Suprapubic skin (tissue), 4 donors: ENCODE measurements around the gene TOR2A. TPM values are rescaled to one million over a fixed set of nuclear protein-coding genes. Genes with fewer than 3 reads are reported as not detected.
"Not testable (repeated sequence)": the region's sequence is repeated elsewhere in the genome, so short reads cannot be mapped to it uniquely, and the experiment has no call there.

Experiments used
- DNase-seq, 2 donors: peaks; one replicate each; pipeline ENCODE4 v3.0.0-alpha.2; 2019; ENCODE audit warnings: low spot score in 2 of 2
- H3K27ac ChIP-seq: fragments of 200-600 bp; sonication (generic); one replicate; pipeline ENCODE4 v1.5.1; 2019
- H3K27me3 ChIP-seq: fragments of 200-600 bp; sonication (generic); one replicate; pipeline ENCODE4 v1.5.1; 2019
- H3K36me3 ChIP-seq: fragments of 200-600 bp; sonication (generic); one replicate; pipeline ENCODE4 v1.5.1; 2019
- H3K4me1 ChIP-seq: fragments of 200-600 bp; sonication (generic); one replicate; pipeline ENCODE4 v1.5.1; 2019
- H3K4me3 ChIP-seq: fragments of 200-600 bp; sonication (generic); one replicate; pipeline ENCODE4 v1.5.1; 2019; ENCODE audit warnings: mild to moderate bottlenecking
- H3K9me3 ChIP-seq: fragments of 200-600 bp; sonication (generic); one replicate; pipeline ENCODE4 v1.5.1; 2019
- EP300 ChIP-seq: sonication (generic); formaldehyde crosslinking; IDR thresholded peaks from one replicate; pipeline ENCODE4 v1.6.1; 2017; ENCODE audit warnings: antibody characterized with exemption
- POLR2A ChIP-seq, 2 donors: fragments of 450-650 bp; IDR thresholded peaks; one replicate each; pipeline ENCODE4 v1.6.1; 2017; ENCODE audit warnings: antibody characterized with exemption in 2 of 2, mild to moderate bottlenecking in 2 of 2, moderate library complexity in 2 of 2
- POLR2AphosphoS5 ChIP-seq, 3 donors: sonication (generic); formaldehyde crosslinking; IDR thresholded peaks; one replicate each; pipeline ENCODE4 v1.6.1; 2017; ENCODE audit warnings: antibody characterized with exemption in 3 of 3
- WGBS: methylation state at CpG from one replicate; pipeline ENCODE4 v1.1.5; 2018; 5-methylcytosine and 5-hydroxymethylcytosine counted together
- total RNA-seq, 4 donors: library from RNA; depleted of rRNA; stranded (reverse); fragments of >200 nt; gene quantifications; one replicate each; pipeline ENCODE4 v1.1.0, GENCODE V29; 2016
- TF ChIP-seq, protein P1 (sequence below), 2 donors: fragments of 200-600 bp in 1 of 2; fragments of 450-650 bp in 1 of 2; sonication (generic) in 1 of 2; IDR thresholded peaks; one replicate each; pipeline ENCODE4 v1.5.1; 2016 to 2019; ENCODE audit warnings: antibody characterized with exemption in 2 of 2, mild to moderate bottlenecking in 1 of 2, moderate library complexity in 1 of 2

The TOR2A gene
- total RNA-seq, 4 donors from 2014 or later: 16.1 to 24.3 (median 19.3) TPM

- Histone ChIP-seq H3K27me3 (peaks cover 25% of the 10 kb centered on the region), H3K27ac (no peak overlapping the region), H3K9me3 (no peaks in the 10 kb centered on the region), H3K4me3 (no peak overlapping the region), H3K4me1 (peaks cover 32% of the 10 kb centered on the region), H3K36me3 (no peaks in the 10 kb centered on the region)
- no peak for DNase-seq
- TF ChIP-seq, protein P1, sequence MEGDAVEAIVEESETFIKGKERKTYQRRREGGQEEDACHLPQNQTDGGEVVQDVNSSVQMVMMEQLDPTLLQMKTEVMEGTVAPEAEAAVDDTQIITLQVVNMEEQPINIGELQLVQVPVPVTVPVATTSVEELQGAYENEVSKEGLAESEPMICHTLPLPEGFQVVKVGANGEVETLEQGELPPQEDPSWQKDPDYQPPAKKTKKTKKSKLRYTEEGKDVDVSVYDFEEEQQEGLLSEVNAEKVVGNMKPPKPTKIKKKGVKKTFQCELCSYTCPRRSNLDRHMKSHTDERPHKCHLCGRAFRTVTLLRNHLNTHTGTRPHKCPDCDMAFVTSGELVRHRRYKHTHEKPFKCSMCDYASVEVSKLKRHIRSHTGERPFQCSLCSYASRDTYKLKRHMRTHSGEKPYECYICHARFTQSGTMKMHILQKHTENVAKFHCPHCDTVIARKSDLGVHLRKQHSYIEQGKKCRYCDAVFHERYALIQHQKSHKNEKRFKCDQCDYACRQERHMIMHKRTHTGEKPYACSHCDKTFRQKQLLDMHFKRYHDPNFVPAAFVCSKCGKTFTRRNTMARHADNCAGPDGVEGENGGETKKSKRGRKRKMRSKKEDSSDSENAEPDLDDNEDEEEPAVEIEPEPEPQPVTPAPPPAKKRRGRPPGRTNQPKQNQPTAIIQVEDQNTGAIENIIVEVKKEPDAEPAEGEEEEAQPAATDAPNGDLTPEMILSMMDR (IDR thresholded peaks at IDR 0.05): no peak
- TF ChIP-seq POLR2AphosphoS5 (IDR thresholded peaks at IDR 0.05): no peak
- TF ChIP-seq EP300: no peak
- TF ChIP-seq POLR2A (IDR thresholded peaks at IDR 0.05): no peak
- 76% methylated on average over 5 of the region's 5 CpGs for WGBS
Measured at GRCh38 chr9:127758843-127759242, 23.7 kb upstream of the TOR2A start.

GRCh38 chr9:127756776-127757175, 21.7 kb upstream of the TOR2A start:
- not testable (repeated sequence) for H3K9me3 ChIP-seq, H3K36me3 ChIP-seq, H3K4me3 ChIP-seq, DNase-seq, H3K27ac ChIP-seq
- Histone ChIP-seq H3K4me1 (peaks cover 23% of the 10 kb centered on the region), H3K27me3 (peaks cover 34% of the 10 kb centered on the region)
- WGBS: 83% methylated on average over 11 of the region's 11 CpGs

DNA sequence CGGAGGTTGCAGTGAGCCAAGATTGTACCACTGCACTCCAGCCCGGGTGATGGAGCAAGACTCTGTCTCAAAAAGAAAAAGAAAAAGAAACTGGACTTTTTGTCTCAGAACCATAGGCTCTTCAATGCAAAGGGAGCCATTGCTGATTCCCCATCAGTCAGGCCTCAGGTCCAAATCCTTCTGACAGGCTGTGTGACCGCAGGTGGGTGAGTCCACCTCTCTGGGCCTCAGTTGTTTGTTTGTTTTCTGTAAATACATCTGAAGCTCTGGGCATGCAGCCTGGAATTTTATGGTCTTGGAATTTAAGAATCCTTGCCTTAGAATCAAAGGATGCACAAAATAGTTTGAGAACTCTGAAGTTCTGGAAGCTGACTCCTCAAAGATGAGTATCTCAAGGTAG, 21.1 kb upstream of the TOR2A start:
- H3K27ac ChIP-seq: no peak overlapping the region
- TF ChIP-seq POLR2A (IDR thresholded peaks at IDR 0.05) (no peak), EP300 (no peak), POLR2AphosphoS5 (IDR thresholded peaks at IDR 0.05) (no peak)
- TF ChIP-seq, protein P1 (IDR thresholded peaks at IDR 0.05): no peak
- H3K9me3 ChIP-seq: no peaks in the 10 kb centered on the region
- H3K4me3 ChIP-seq: no peak overlapping the region
- DNase-seq: no peak
- peaks cover 17% of the 10 kb centered on the region for H3K4me1 ChIP-seq
- H3K36me3 ChIP-seq: no peaks in the 10 kb centered on the region
- H3K27me3 ChIP-seq: peaks cover 34% of the 10 kb centered on the region
- WGBS: 94% methylated on average over 3 of the region's 3 CpGs

GRCh38 chr9:127755061-127756060, 20.3 kb upstream of the TOR2A start:
- H3K27ac ChIP-seq: no peak overlapping the region
- peaks cover 17% of the 10 kb centered on the region for H3K4me1 ChIP-seq
- no peak for TF ChIP-seq POLR2AphosphoS5 (IDR thresholded peaks at IDR 0.05)
- TF ChIP-seq, protein P1 (IDR thresholded peaks at IDR 0.05): no peak
- no peak for TF ChIP-seq POLR2A (IDR thresholded peaks at IDR 0.05)
- TF ChIP-seq EP300: no peak
- H3K9me3 ChIP-seq: no peaks in the 10 kb centered on the region
- 47% methylated on average over 19 of the region's 61 CpGs for WGBS
- peak overlapping the region; percentile 26 for H3K4me3 ChIP-seq
- H3K27me3 ChIP-seq: peaks cover 34% of the 10 kb centered on the region
- no peak for DNase-seq
- peaks cover 1% of the 10 kb centered on the region for H3K36me3 ChIP-seq

DNA sequence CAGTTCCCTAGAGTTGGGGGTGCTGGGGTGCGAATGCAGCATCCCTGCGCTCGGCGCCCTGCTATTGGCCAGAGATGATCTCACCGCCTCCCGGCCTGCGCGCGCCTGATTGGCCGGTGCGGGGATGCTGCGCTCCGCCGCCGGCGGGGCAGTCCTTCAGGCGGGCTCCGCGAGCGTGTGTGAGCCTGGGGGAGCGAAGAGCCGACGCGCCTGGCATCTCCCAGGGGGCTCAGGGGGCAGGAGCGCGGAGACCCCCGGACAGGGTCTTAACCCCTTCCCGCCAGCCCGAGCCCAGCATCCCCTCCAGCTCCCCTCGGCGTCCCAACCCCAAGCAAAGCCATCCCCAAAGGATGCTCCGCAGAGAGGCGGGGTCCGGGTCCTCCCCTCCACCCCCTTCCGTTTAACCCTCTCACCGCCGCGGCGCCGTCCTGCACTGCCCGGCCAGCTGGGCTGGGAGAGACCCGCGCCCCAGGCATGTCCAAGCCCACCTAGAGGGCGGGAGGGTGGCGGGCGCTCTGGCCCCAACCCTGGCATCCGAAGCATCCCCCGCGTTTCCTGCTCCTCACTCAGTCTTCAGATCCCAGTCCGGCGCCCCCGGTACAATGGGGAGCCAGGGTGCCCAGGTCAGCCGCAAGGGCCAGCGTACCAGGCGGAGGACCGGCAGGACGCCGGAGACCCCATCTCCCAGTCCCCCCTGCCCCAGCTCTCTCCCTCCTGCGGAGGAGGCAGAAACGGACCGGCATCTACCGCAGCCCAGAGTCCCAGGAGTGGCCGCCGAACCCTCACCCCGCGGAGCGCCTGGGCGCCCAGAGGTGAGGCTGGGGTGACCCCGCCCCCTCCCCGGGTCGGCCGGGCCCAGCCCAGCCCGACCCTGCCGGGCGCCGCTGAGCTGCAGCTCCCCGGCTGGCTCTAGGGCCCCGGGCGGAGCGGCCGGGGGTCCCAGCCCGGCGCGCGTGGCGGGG, 19.3 kb upstream of the TOR2A start:
- Histone ChIP-seq H3K27ac (no peak overlapping the region), H3K4me3 (peak overlapping the region; percentile 26), H3K4me1 (peaks cover 17% of the 10 kb centered on the region), H3K36me3 (peaks cover 8% of the 10 kb centered on the region), H3K27me3 (peaks cover 34% of the 10 kb centered on the region), H3K9me3 (no peaks in the 10 kb centered on the region)
- 40% methylated on average over 3 of the region's 86 CpGs for WGBS
- DNase-seq: no peak
- TF ChIP-seq POLR2AphosphoS5 (IDR thresholded peaks at IDR 0.05): no peak
